ENCODE measurements around the gene SLC6A19. TPM values are rescaled to one million over a fixed set of nuclear protein-coding genes. Genes with fewer than 3 reads are reported as not detected.

SLC6A19 gene
- total and polyA plus RNA-seq, 2 of the 4 experiments (the other 2 are of a cell fraction), result not detected

DNA sequence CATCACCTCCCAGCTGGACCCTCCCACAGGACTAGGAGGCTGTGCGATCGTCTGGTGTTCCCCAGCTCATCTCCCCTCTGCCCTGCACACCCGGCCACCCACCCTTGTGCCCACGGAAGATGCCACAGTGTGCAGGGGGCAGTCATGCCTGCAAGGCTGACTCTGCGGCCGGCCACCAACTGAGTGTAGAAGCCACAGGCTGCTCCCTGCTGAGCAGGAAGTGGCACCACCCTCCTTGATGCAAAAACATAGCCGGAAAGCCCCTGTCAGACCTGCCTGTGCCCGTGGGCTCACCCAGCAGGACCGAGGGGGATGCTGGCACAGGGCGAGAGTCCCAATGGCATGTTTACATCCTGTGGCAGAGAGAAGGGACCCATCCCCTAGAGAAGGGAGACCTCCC lies 49.2 kb upstream of the SLC6A19 start:
- Histone ChIP-seq H3K27ac (ENCODE audit: insufficient read depth, low read length) (no peak overlapping the region), H4K20me1 (ENCODE audit: insufficient read depth, low read length) (no peaks in the 10 kb centered on the region; the same call in 1 of the 2 replicates), H3K18ac (ENCODE audit: low read depth, low read length) (no peak overlapping the region), H3K4me1 (ENCODE audit: control insufficient read depth, insufficient read depth, low read length) (no peaks in the 10 kb centered on the region), H3K4me2 (ENCODE audit: low read depth, low read length) (no peak overlapping the region), H2AFZ (replicated peaks; ENCODE audit: low read length, poor library complexity) (no peak overlapping the region), H4K91ac (ENCODE audit: insufficient read depth, low read depth, low read length) (no peak overlapping the region), H3K27me3 (ENCODE audit: control insufficient read depth, insufficient read depth, low read length) (peaks cover 64% of the 10 kb centered on the region), H4K8ac (ENCODE audit: low read depth in 2 of 2, low read length in 2 of 2) (no peak overlapping the region), H3K9me3 (ENCODE audit: control insufficient read depth, insufficient read depth, low read length) (peaks cover 6% of the 10 kb centered on the region; the same call in 1 of the 2 replicates), H3K14ac (replicated peaks; ENCODE audit: low read depth, low read length) (no peak overlapping the region), H3K23ac (ENCODE audit: low read depth, low read length) (no peak overlapping the region), H2BK120ac (ENCODE audit: low read depth, low read length) (no peak overlapping the region), H2AK5ac (ENCODE audit: low read depth, low read length) (no peak overlapping the region), H3K4me3 (ENCODE audit: insufficient read depth, low read depth, low read length) (no peak overlapping the region), H3K56ac (ENCODE audit: extremely low read depth, insufficient read depth, low read length) (no peak overlapping the region), H3K9ac (ENCODE audit: low read depth, low read length) (no peak overlapping the region), H3K9me1 (ENCODE audit: insufficient read depth, low read length) (no peaks in the 10 kb centered on the region), H4K5ac (ENCODE audit: low read depth, low read length) (no peak overlapping the region), H2BK20ac (ENCODE audit: low read depth, low read length) (no peak overlapping the region), H3K36me3 (ENCODE audit: control insufficient read depth, insufficient read depth, low read length) (no peaks in the 10 kb centered on the region), H2BK15ac (ENCODE audit: low read depth, low read length) (no peak overlapping the region), H3K79me1 (ENCODE audit: low read depth in 1 of 2, low read length in 2 of 2) (no peaks in the 10 kb centered on the region), H2BK5ac (ENCODE audit: low read depth, low read length, poor library complexity, severe bottlenecking) (no peak overlapping the region), H3K4ac (ENCODE audit: low read depth, low read length) (no peak overlapping the region), H2AK9ac (replicated peaks; ENCODE audit: low read depth, low read length, poor library complexity) (no peak overlapping the region)
- BruUV-seq (replicated peaks), result no TSS peak
- dilution Hi-C loops (cut with HindIII; ENCODE audit: low sequenced_read_pairs, unreplicated experiment) (no loop called here), intact Hi-C loops (cut with micrococcal nuclease) (no loop called here), in situ Hi-C loops (cut with MboI; ENCODE audit: low sequenced_read_pairs) (no loop called here)
- ChIA-PET POLR2A (ENCODE audit: unreplicated experiment) (no interaction called here), CTCF (no interaction called here)
- DNase-seq (no peak), ATAC-seq (ENCODE audit: low read depth) (no peak)
- TF ChIP-seq RAD21 (IDR thresholded peaks at IDR 0.05; ENCODE audit: low read length) (no peak), BHLHE40 (IDR thresholded peaks at IDR 0.05; ENCODE audit: low read depth, low read length) (no peak), MAFK (IDR thresholded peaks at IDR 0.05; ENCODE audit: low read depth, low read length) (no peak), MXI1 (IDR thresholded peaks at IDR 0.05; ENCODE audit: borderline replicate concordance, low read depth, low read length) (no peak), MAZ (IDR thresholded peaks at IDR 0.05; ENCODE audit: borderline replicate concordance, low read depth, low read length) (no peak), SMC3 (IDR thresholded peaks at IDR 0.05; ENCODE audit: low read depth, low read length) (no peak), FOS (IDR thresholded peaks at IDR 0.05; ENCODE audit: low read depth, low read length) (no peak), POLR2A (IDR thresholded peaks at IDR 0.05; ENCODE audit: low read depth, low read length) (no peak), RCOR1 (IDR thresholded peaks at IDR 0.05; ENCODE audit: insufficient replicate concordance, low read length) (no peak)
- TF ChIP-seq, protein P1, sequence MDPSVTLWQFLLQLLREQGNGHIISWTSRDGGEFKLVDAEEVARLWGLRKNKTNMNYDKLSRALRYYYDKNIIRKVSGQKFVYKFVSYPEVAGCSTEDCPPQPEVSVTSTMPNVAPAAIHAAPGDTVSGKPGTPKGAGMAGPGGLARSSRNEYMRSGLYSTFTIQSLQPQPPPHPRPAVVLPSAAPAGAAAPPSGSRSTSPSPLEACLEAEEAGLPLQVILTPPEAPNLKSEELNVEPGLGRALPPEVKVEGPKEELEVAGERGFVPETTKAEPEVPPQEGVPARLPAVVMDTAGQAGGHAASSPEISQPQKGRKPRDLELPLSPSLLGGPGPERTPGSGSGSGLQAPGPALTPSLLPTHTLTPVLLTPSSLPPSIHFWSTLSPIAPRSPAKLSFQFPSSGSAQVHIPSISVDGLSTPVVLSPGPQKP (IDR thresholded peaks at IDR 0.05; ENCODE audit: borderline replicate concordance, low read depth, low read length), result no peak
- TF ChIP-seq, protein P2, sequence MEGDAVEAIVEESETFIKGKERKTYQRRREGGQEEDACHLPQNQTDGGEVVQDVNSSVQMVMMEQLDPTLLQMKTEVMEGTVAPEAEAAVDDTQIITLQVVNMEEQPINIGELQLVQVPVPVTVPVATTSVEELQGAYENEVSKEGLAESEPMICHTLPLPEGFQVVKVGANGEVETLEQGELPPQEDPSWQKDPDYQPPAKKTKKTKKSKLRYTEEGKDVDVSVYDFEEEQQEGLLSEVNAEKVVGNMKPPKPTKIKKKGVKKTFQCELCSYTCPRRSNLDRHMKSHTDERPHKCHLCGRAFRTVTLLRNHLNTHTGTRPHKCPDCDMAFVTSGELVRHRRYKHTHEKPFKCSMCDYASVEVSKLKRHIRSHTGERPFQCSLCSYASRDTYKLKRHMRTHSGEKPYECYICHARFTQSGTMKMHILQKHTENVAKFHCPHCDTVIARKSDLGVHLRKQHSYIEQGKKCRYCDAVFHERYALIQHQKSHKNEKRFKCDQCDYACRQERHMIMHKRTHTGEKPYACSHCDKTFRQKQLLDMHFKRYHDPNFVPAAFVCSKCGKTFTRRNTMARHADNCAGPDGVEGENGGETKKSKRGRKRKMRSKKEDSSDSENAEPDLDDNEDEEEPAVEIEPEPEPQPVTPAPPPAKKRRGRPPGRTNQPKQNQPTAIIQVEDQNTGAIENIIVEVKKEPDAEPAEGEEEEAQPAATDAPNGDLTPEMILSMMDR (conservative IDR thresholded peaks at IDR 0.05; ENCODE audit: low read depth, low read length), result no peak
- TF ChIP-seq, protein P3, sequence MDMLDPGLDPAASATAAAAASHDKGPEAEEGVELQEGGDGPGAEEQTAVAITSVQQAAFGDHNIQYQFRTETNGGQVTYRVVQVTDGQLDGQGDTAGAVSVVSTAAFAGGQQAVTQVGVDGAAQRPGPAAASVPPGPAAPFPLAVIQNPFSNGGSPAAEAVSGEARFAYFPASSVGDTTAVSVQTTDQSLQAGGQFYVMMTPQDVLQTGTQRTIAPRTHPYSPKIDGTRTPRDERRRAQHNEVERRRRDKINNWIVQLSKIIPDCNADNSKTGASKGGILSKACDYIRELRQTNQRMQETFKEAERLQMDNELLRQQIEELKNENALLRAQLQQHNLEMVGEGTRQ (IDR thresholded peaks at IDR 0.05; ENCODE audit: low read depth, low read length), result no peak
- WGBS, 2 experiments (ENCODE audit: extremely low coverage in 2 of 2, insufficient read length in 1 of 2), result 82% methylated on average over 4 of the region's 10 CpGs; no CpG with 5 or more reads in 1 of the 2 experiments

All from IMR-90 (cell line).